SK-N-SH (cell line): ENCODE measurements around the gene ATP13A5. TPM values are rescaled to one million over a fixed set of nuclear protein-coding genes. Genes with fewer than 3 reads are reported as not detected.

Experiments used
- CTCF ChIA-PET: fragments of 300-600, 350-600 bp; formaldehyde crosslinking; extraction: SDS; loops from one replicate; lab custom pipeline; 2021; lab: Yijun Ruan, JAX
- POLR2A ChIA-PET: fragments of 350-600 bp; sonication (Branson Sonifier 250); formaldehyde crosslinking; extraction: SDS; loops from one replicate; lab custom pipeline; 2020; ENCODE audit warnings: antibody characterized with exemption, inconsistent platforms; lab: Yijun Ruan, JAX
- DNase-seq: peaks from one replicate; pipeline ENCODE4 v3.0.0; 2012
- H2AFZ ChIP-seq: fragments of 200-600 bp; sonication (generic); 2 replicates; pipeline ENCODE4 v1.8.1; 2016; ENCODE audit warnings: antibody characterized with exemption, mild to moderate bottlenecking, low read depth
- H3F3A ChIP-seq: fragments of 200-600 bp; sonication (generic); replicated peaks from 2 replicates; pipeline ENCODE3; 2016; ENCODE audit warnings: antibody characterized with exemption, mild to moderate bottlenecking; ENCODE audit not compliant: insufficient read depth
- H3K27ac ChIP-seq, 2 experiments: fragments of 200-500 bp in 1 of 2; fragments of 200-600 bp in 1 of 2; sonication (Bioruptor generic) in 1 of 2; sonication (generic), shearing (Covaris generic) in 1 of 2; 2 replicates each; pipeline versions ENCODE4 v1.5.1 to v1.6.1; 2014 to 2016; ENCODE audit warnings: low read depth in 2 of 2, inconsistent platforms in 1 of 2, low read length in 1 of 2, mild to moderate bottlenecking in 1 of 2, mixed read lengths in 1 of 2
- H3K27me3 ChIP-seq: fragments of 200-600 bp; sonication (generic), shearing (Covaris generic); 2 replicates; pipeline ENCODE4 v1.6.1; 2016; ENCODE audit warnings: mixed run types; ENCODE audit not compliant: insufficient read depth
- H3K36me3 ChIP-seq, 2 experiments: fragments of 200-500 bp in 1 of 2; fragments of 200-600 bp in 1 of 2; sonication (Bioruptor generic) in 1 of 2; sonication (generic) in 1 of 2; replicated peaks in 1 of 2; 2 replicates each; pipeline versions ENCODE3 to v1.5.1; 2014 to 2016; ENCODE audit warnings: low read length in 1 of 2, mild to moderate bottlenecking in 1 of 2; ENCODE audit not compliant: insufficient read depth in 2 of 2, control insufficient read depth in 1 of 2
- H3K4me1 ChIP-seq, 2 experiments: fragments of 200-500 bp in 1 of 2; fragments of 200-600 bp in 1 of 2; sonication (Bioruptor generic) in 1 of 2; sonication (generic), shearing (Covaris generic) in 1 of 2; 2 replicates each; pipeline versions ENCODE4 v1.5.1 to v1.6.1; 2014 to 2016; ENCODE audit warnings: low read depth in 1 of 2, low read length in 1 of 2, mixed run types in 1 of 2; ENCODE audit not compliant: insufficient read depth in 2 of 2, control insufficient read depth in 1 of 2
- H3K4me2 ChIP-seq: fragments of 200-600 bp; sonication (generic), shearing (Covaris generic); 2 replicates; pipeline ENCODE4 v1.6.1; 2017; ENCODE audit warnings: mixed run types
- H3K4me3 ChIP-seq, 2 experiments: fragments of 200-500 bp in 1 of 2; fragments of 200-600 bp in 1 of 2; sonication (Bioruptor generic) in 1 of 2; sonication (generic), shearing (Covaris generic) in 1 of 2; 2 replicates each; pipeline versions ENCODE4 v1.5.1 to v1.8.1; 2014 to 2016; ENCODE audit warnings: low read depth in 2 of 2, inconsistent platforms in 1 of 2, low read length in 1 of 2, mild to moderate bottlenecking in 1 of 2, mixed read lengths in 1 of 2, moderate library complexity in 1 of 2
- H3K79me2 ChIP-seq: fragments of 200-600 bp; sonication (generic); 2 replicates; pipeline ENCODE4 v1.8.1; 2017; ENCODE audit warnings: mild to moderate bottlenecking; ENCODE audit not compliant: insufficient read depth
- H3K9ac ChIP-seq: fragments of 200-600 bp; sonication (generic); 2 replicates; pipeline ENCODE4 v1.6.1; 2017; ENCODE audit warnings: mixed run types
- H3K9me2 ChIP-seq: fragments of 200-600 bp; sonication (generic); 2 replicates; pipeline ENCODE4 v1.6.1; 2017; ENCODE audit warnings: mixed run types
- H3K9me3 ChIP-seq: fragments of 200-600 bp; sonication (generic); 2 replicates; pipeline ENCODE4 v1.6.1; 2017; ENCODE audit warnings: mixed run types, mild to moderate bottlenecking, moderate library complexity
- H4K20me1 ChIP-seq: fragments of 200-600 bp; sonication (generic); 2 replicates; pipeline ENCODE4 v1.6.1; 2017; ENCODE audit warnings: mild to moderate bottlenecking, mixed run types; ENCODE audit not compliant: insufficient read depth
- CHD2 ChIP-seq: fragments of 150-350 bp; IDR thresholded peaks from 2 replicates; pipeline ENCODE4 v1.6.1; 2018; ENCODE audit warnings: low read length; ENCODE audit not compliant: partially characterized antibody
- CTCF ChIP-seq: fragments of 200-600 bp; sonication (generic); IDR thresholded peaks from 2 replicates; pipeline ENCODE4 v1.6.1; 2017; ENCODE audit warnings: antibody characterized with exemption, mild to moderate bottlenecking, moderate library complexity
- GABPA ChIP-seq: IDR thresholded peaks from 2 replicates; pipeline ENCODE4 v1.4.0; 2012; ENCODE audit warnings: low read depth, mild to moderate bottlenecking
- MEF2A ChIP-seq: IDR thresholded peaks from 2 replicates; pipeline ENCODE4 v1.4.0; 2012; ENCODE audit warnings: low read depth, borderline replicate concordance
- MXI1 ChIP-seq: IDR thresholded peaks from 2 replicates; pipeline ENCODE4 v1.6.1; 2012; ENCODE audit warnings: mild to moderate bottlenecking, low read depth, low read length, improper control_type of control experiment
- NRF1 ChIP-seq: IDR thresholded peaks from 2 replicates; pipeline ENCODE4 v1.6.1; 2012; ENCODE audit warnings: low read depth, mild to moderate bottlenecking, low read length
- POLR2AphosphoS5 ChIP-seq: IDR thresholded peaks from 2 replicates; pipeline ENCODE4 v1.6.1; 2012; ENCODE audit warnings: low read depth, low read length
- RCOR1 ChIP-seq: fragments of 150-350 bp; IDR thresholded peaks from 2 replicates; pipeline ENCODE4 v1.6.1; 2017; ENCODE audit warnings: antibody characterized with exemption, low read length
- REST ChIP-seq: IDR thresholded peaks from 2 replicates; pipeline ENCODE4 v1.6.1; 2012; ENCODE audit warnings: mild to moderate bottlenecking, low read depth, low read length, moderate library complexity
- RFX5 ChIP-seq: IDR thresholded peaks from 2 replicates; pipeline ENCODE4 v1.6.1; 2012; ENCODE audit warnings: mild to moderate bottlenecking, improper control_type of control experiment, low read length
- SIN3A ChIP-seq: IDR thresholded peaks from 2 replicates; pipeline ENCODE4 v1.6.1; 2012; ENCODE audit warnings: low read depth, mild to moderate bottlenecking, low read length, moderate library complexity, borderline replicate concordance
- TCF12 ChIP-seq: IDR thresholded peaks from 2 replicates; pipeline ENCODE4 v1.4.0; 2012
- USF2 ChIP-seq: fragments of 150-350 bp; IDR thresholded peaks from 2 replicates; pipeline ENCODE4 v1.6.1; 2017; ENCODE audit warnings: antibody characterized with exemption, low read length, low read depth, borderline replicate concordance
- YY1 ChIP-seq: IDR thresholded peaks from 2 replicates; pipeline ENCODE4 v1.4.0; 2012; ENCODE audit warnings: low read depth, mild to moderate bottlenecking
- WGBS: methylation state at CpG from one replicate; pipeline ENCODE4 v1.1.6; 2017; ENCODE audit warnings: low lambda C conversion rate; 5-methylcytosine and 5-hydroxymethylcytosine counted together
- polyA plus RNA-seq, 3 experiments: library from polyadenylated mRNA; depleted of rRNA; stranded (reverse); fragments of >200 nt; gene quantifications; 2 replicates each; pipeline ENCODE4 v1.2.3, GENCODE V29; 2012
- TF ChIP-seq, protein P1 (sequence below): IDR thresholded peaks from 2 replicates; pipeline ENCODE4 v1.4.0; 2012; ENCODE audit warnings: low read depth, borderline replicate concordance
- TF ChIP-seq, protein P2 (sequence below): IDR thresholded peaks from 2 replicates; pipeline ENCODE4 v1.4.0; 2012; ENCODE audit warnings: low read depth

Gene ATP13A5
- polyA plus RNA-seq, 1 of the 3 experiments (the other 2 are of a cell fraction) = not detected

GRCh38 chr3:193391902-193392301 is 13.3 kb upstream of the ATP13A5 start:
- no peaks in the 10 kb centered on the region for H4K20me1 ChIP-seq
- H3K9me2 ChIP-seq = no peaks in the 10 kb centered on the region
- H3K9me3 ChIP-seq = no peaks in the 10 kb centered on the region
- TF ChIP-seq MXI1 (no peak), GABPA (no peak), CHD2 (no peak), POLR2AphosphoS5 (no peak), RCOR1 (no peak), YY1 (no peak), SIN3A (no peak), RFX5 (no peak), CTCF (no peak), TCF12 (no peak), USF2 (no peak), NRF1 (no peak), REST (no peak), MEF2A (no peak)
- TF ChIP-seq, protein P1, sequence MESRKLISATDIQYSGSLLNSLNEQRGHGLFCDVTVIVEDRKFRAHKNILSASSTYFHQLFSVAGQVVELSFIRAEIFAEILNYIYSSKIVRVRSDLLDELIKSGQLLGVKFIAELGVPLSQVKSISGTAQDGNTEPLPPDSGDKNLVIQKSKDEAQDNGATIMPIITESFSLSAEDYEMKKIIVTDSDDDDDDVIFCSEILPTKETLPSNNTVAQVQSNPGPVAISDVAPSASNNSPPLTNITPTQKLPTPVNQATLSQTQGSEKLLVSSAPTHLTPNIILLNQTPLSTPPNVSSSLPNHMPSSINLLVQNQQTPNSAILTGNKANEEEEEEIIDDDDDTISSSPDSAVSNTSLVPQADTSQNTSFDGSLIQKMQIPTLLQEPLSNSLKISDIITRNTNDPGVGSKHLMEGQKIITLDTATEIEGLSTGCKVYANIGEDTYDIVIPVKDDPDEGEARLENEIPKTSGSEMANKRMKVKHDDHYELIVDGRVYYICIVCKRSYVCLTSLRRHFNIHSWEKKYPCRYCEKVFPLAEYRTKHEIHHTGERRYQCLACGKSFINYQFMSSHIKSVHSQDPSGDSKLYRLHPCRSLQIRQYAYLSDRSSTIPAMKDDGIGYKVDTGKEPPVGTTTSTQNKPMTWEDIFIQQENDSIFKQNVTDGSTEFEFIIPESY = no peak
- TF ChIP-seq, protein P2, sequence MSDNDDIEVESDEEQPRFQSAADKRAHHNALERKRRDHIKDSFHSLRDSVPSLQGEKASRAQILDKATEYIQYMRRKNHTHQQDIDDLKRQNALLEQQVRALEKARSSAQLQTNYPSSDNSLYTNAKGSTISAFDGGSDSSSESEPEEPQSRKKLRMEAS = no peak
- TF ChIP-seq, all 33 proteins: peak for 0
- Histone ChIP-seq H3K27me3 (peaks cover 7% of the 10 kb centered on the region; the same call in 1 of the 2 replicates), H3F3A (no peaks in the 10 kb centered on the region), H3K4me1 (no peaks in the 10 kb centered on the region), H3K79me2 (no peaks in the 10 kb centered on the region), H3K36me3 (no peaks in the 10 kb centered on the region), H3K27ac (no peak overlapping the region), H3K4me3 (no peak overlapping the region), H3K9ac (no peak overlapping the region), H2AFZ (no peak overlapping the region), H3K4me2 (no peak overlapping the region)
- no peak for DNase-seq
- CTCF ChIA-PET = no interaction called here
- 14% methylated on average over 3 of the region's 3 CpGs for WGBS
- POLR2A ChIA-PET = no interaction called here
